B cell (primary cell): ENCODE results near the gene VPS37C. TPM values are rescaled to one million over a fixed set of nuclear protein-coding genes. Genes with fewer than 3 reads are reported as not detected.

Experiments
- ATAC-seq: fragments of 200-7000 bp; cut with Tn5 transposase; one replicate; pipeline ENCODE4 v1.10.0; 2021; ENCODE audit warnings: low read depth, mild to moderate bottlenecking, moderate number of reproducible peaks, moderate library complexity
- CTCF ChIA-PET: fragments of 350-600 bp; sonication (Branson Sonifier 250); formaldehyde crosslinking; loops from one replicate; lab custom pipeline; 2021; ENCODE audit warnings: antibody characterized with exemption, inconsistent platforms; lab: Charles Lee
- POLR2A ChIA-PET: fragments of 350-600 bp; sonication (Branson Sonifier 250); formaldehyde crosslinking; loops from one replicate; lab custom pipeline; 2021; ENCODE audit warnings: antibody characterized with exemption; lab: Charles Lee
- DNase-seq: peaks from one replicate; pipeline ENCODE4 v3.0.0; 2013
- H2AFZ ChIP-seq: 2 replicates; pipeline ENCODE4 v1.6.1; 2012; ENCODE audit warnings: mild to moderate bottlenecking, low read depth, low read length; ENCODE audit not compliant: insufficient read depth, poor library complexity, severe bottlenecking
- H3K27ac ChIP-seq, 2 donors: 1 replicate in 1 of 2; 2 replicates in 1 of 2; pipeline ENCODE4 v1.5.1; 2012 to 2013; ENCODE audit warnings: low read length in 2 of 2, mild to moderate bottlenecking in 2 of 2, moderate library complexity in 1 of 2
- H3K27me3 ChIP-seq, 4 experiments: fragments of 200-600 bp in 1 of 4; sonication (generic) in 1 of 4; replicated peaks in 1 of 4; 1 replicate in 2 of 4; 2 replicates in 2 of 4; pipeline versions ENCODE4 v1.6.1 to v1.7.0; 2013 to 2016; ENCODE audit warnings: low read length in 3 of 4, mild to moderate bottlenecking in 2 of 4, mixed read lengths in 1 of 4, moderate library complexity in 1 of 4; ENCODE audit not compliant: insufficient read depth in 4 of 4, control insufficient read depth in 3 of 4; ENCODE audit errors: control extremely low read depth in 1 of 4
- H3K36me3 ChIP-seq, 2 experiments: replicated peaks in 1 of 2; 1 replicate in 1 of 2; 2 replicates in 1 of 2; pipeline versions ENCODE4 v1.6.1 to v1.7.1; 2013; ENCODE audit warnings: low read length in 1 of 2; ENCODE audit not compliant: insufficient read depth in 2 of 2, control insufficient read depth in 1 of 2; ENCODE audit errors: control extremely low read depth in 1 of 2, extremely low read depth in 1 of 2
- H3K4me1 ChIP-seq, 2 donors: fragments of 200-600 bp in 1 of 2; sonication (generic) in 1 of 2; 1 replicate in 1 of 2; 2 replicates in 1 of 2; pipeline versions ENCODE4 v1.5.1 to v1.6.1; 2013 to 2017; ENCODE audit warnings: low read length in 2 of 2; ENCODE audit not compliant: control insufficient read depth in 2 of 2, insufficient read depth in 2 of 2
- H3K4me2 ChIP-seq: replicated peaks from 2 replicates; pipeline ENCODE3; 2012; ENCODE audit warnings: mild to moderate bottlenecking, low read depth, low read length; ENCODE audit not compliant: poor library complexity, severe bottlenecking
- H3K4me3 ChIP-seq, 5 experiments: fragments of 200-600 bp in 1 of 5; sonication (generic) in 1 of 5; 1 replicate in 3 of 5; 2 replicates in 2 of 5; pipeline versions ENCODE4 v1.5.1 to v1.7.0; 2011 to 2016; ENCODE audit warnings: low read length in 4 of 5, mild to moderate bottlenecking in 4 of 5, low read depth in 2 of 5, control low read depth in 1 of 5, moderate library complexity in 1 of 5; ENCODE audit not compliant: insufficient read depth in 1 of 5; ENCODE audit errors: control extremely low read depth in 1 of 5, extremely low read depth in 1 of 5
- H3K79me2 ChIP-seq: fragments of 200-600 bp; sonication (generic); one replicate; pipeline ENCODE4 v1.6.0; 2016; ENCODE audit warnings: low read length; ENCODE audit not compliant: control insufficient read depth, insufficient read depth
- H3K9ac ChIP-seq: fragments of 200-600 bp; sonication (generic); 2 replicates; pipeline ENCODE4 v1.6.1; 2017; ENCODE audit warnings: mild to moderate bottlenecking, low read length, moderate library complexity
- H3K9me3 ChIP-seq, 3 donors: one replicate each; pipeline versions ENCODE4 v1.6.1 to v1.7.1; 2013; ENCODE audit warnings: low read length in 2 of 3; ENCODE audit not compliant: control insufficient read depth in 2 of 3, insufficient read depth in 1 of 3; ENCODE audit errors: control extremely low read depth in 1 of 3
- H4K20me1 ChIP-seq: 2 replicates; pipeline ENCODE4 v1.6.0; 2012; ENCODE audit warnings: mild to moderate bottlenecking, low read length; ENCODE audit not compliant: insufficient read depth, control insufficient read depth, poor library complexity, severe bottlenecking
- H3K27ac Mint-ChIP-seq: one replicate; pipeline ENCODE4 v1.8.0; 2021; ENCODE audit warnings: mixed read lengths
- H3K27me3 Mint-ChIP-seq: one replicate; pipeline ENCODE4 v1.8.0; 2021; ENCODE audit warnings: mixed read lengths
- H3K4me1 Mint-ChIP-seq: one replicate; pipeline ENCODE4 v1.8.0; 2021; ENCODE audit warnings: mixed read lengths
- H3K4me3 Mint-ChIP-seq: one replicate; pipeline ENCODE4 v1.8.0; 2021; ENCODE audit warnings: mixed read lengths
- H3K9me3 Mint-ChIP-seq: one replicate; pipeline ENCODE4 v1.8.0; 2022; ENCODE audit warnings: mixed read lengths; ENCODE audit not compliant: insufficient read depth
- CTCF ChIP-seq: fragments of 200-600 bp; IDR thresholded peaks from one replicate; pipeline ENCODE4 v1.8.0; 2022; ENCODE audit warnings: antibody characterized with exemption, mild to moderate bottlenecking
- EZH2 ChIP-seq: IDR thresholded peaks from 2 replicates; pipeline ENCODE4 v1.6.1; 2012; ENCODE audit warnings: borderline replicate concordance, low read depth, mild to moderate bottlenecking, moderate library complexity, low read length; ENCODE audit not compliant: insufficient read depth, poor library complexity, severe bottlenecking
- WGBS: methylation state at CpG from one replicate; pipeline ENCODE4 v1.1.5; 2013; ENCODE audit warnings: missing lambda C conversion rate; ENCODE audit not compliant: insufficient coverage; 5-methylcytosine and 5-hydroxymethylcytosine counted together
- intact Hi-C: fragments of 100-400 bp; cut with micrococcal nuclease; formaldehyde crosslinking; loops from one replicate; pipeline ENCODE4 v1.10.0; 2022
- polyA plus RNA-seq: library from polyadenylated mRNA; depleted of rRNA; stranded (reverse); fragments of >200 nt; gene quantifications from 2 replicates; pipeline ENCODE4 v1.2.3, GENCODE V29; 2012
- total RNA-seq, 2 donors: library from RNA; stranded (reverse); fragments of 120-200 nt in 1 of 2; gene quantifications; 1 replicate in 1 of 2; 2 replicates in 1 of 2; pipeline versions ENCODE4 v1.2.3 to v1.2.4, GENCODE V29; 2013 to 2022

The VPS37C gene
- total and polyA plus RNA-seq, 2 donors (not counting 1 experiment from before 2014, with no cell fraction given) = 6.4 to 20.1 TPM

GRCh38 chr11:61111050-61111435 is 50.2 kb downstream of the VPS37C start:
- intact Hi-C loops = no loop called here
- Histone ChIP-seq H4K20me1 (no peaks in the 10 kb centered on the region), H3K27ac (no peak overlapping the region), H3K27me3 (no peaks in the 10 kb centered on the region), H3K4me1 (peaks cover 7% of the 10 kb centered on the region in 2 donors), H3K79me2 (peaks cover 14% of the 10 kb centered on the region), H3K36me3 (peaks cover 0 to 4% of the 10 kb centered on the region in 2 experiments), H3K4me3 (no peak overlapping the region), H3K9me3 (no peaks in the 10 kb centered on the region), H2AFZ (no peak overlapping the region), H3K9ac (no peak overlapping the region), H3K4me2 (no peak overlapping the region)
- Mint-ChIP-seq H3K4me1 (peaks cover 16% of the 10 kb centered on the region), H3K9me3 (no peaks in the 10 kb centered on the region), H3K27me3 (no peaks in the 10 kb centered on the region), H3K27ac (no peak overlapping the region), H3K4me3 (no peak overlapping the region)
- no peak for TF ChIP-seq EZH2
- TF ChIP-seq CTCF = no peak
- 96% methylated on average over 6 of the region's 6 CpGs for WGBS
- DNase-seq (no peak), ATAC-seq (no peak)
- CTCF ChIA-PET = interaction anchor here (1.3 kb wide), 1 partner anchor 12 kb away, joined by 4 read pairs; no protein-coding TSS in a partner anchor
- POLR2A ChIA-PET = no interaction called here

- H4K20me1 ChIP-seq = no peaks in the 10 kb centered on the region
- peaks cover 0 to 4% of the 10 kb centered on the region in 2 experiments for H3K36me3 ChIP-seq
- peaks cover 16% of the 10 kb centered on the region for H3K79me2 ChIP-seq
- no peaks in the 10 kb centered on the region for H3K27me3 ChIP-seq
- no peak for TF ChIP-seq CTCF
- TF ChIP-seq EZH2 = no peak
- H3K9me3 Mint-ChIP-seq = no peaks in the 10 kb centered on the region
- 88% methylated on average over 4 of the region's 9 CpGs for WGBS
- peaks cover 14% of the 10 kb centered on the region for H3K4me1 Mint-ChIP-seq
- ChIA-PET CTCF (interaction anchor here (1.3 kb wide), 1 partner anchor 12 kb away, joined by 4 read pairs; no protein-coding TSS in a partner anchor), POLR2A (no interaction called here)
- no peak overlapping the region for H3K27ac ChIP-seq
- H3K9me3 ChIP-seq = no peaks in the 10 kb centered on the region
- no peak overlapping the region for H2AFZ ChIP-seq
- H3K4me3 Mint-ChIP-seq = no peak overlapping the region
- H3K9ac ChIP-seq = no peak overlapping the region
- H3K4me2 ChIP-seq = no peak overlapping the region
- DNase-seq (no peak), ATAC-seq (no peak)
- H3K27ac Mint-ChIP-seq = no peak overlapping the region
- intact Hi-C loops = no loop called here
- peaks cover 7% of the 10 kb centered on the region in 2 donors for H3K4me1 ChIP-seq
- no peak overlapping the region for H3K4me3 ChIP-seq
- H3K27me3 Mint-ChIP-seq = no peaks in the 10 kb centered on the region
Observed at GRCh38 chr11:61110255-61111049, 50.8 kb downstream of the VPS37C start.
